Liver (tissue), 9 donors: ENCODE data around the gene ETS2. TPM values are rescaled to one million over a fixed set of nuclear protein-coding genes. Genes with fewer than 3 reads are reported as not detected.

Experiments
- DNase-seq: peaks from one replicate; pipeline ENCODE4 v3.0.0-alpha.2; 2017; ENCODE audit warnings: low spot score
- H3K27ac ChIP-seq, 2 donors: one replicate each; pipeline ENCODE4 v1.7.0; 2013; ENCODE audit warnings: inconsistent platforms in 2 of 2, low read length in 2 of 2, control low read depth in 1 of 2, low read depth in 1 of 2, mild to moderate bottlenecking in 1 of 2
- H3K27me3 ChIP-seq, 4 donors: one replicate each; pipeline versions ENCODE4 v1.6.1 to v1.7.0; 2013; ENCODE audit warnings: low read length in 3 of 4, inconsistent platforms in 1 of 4, mild to moderate bottlenecking in 1 of 4, moderate library complexity in 1 of 4; ENCODE audit not compliant: control insufficient read depth in 4 of 4, insufficient read depth in 4 of 4
- H3K36me3 ChIP-seq, 4 donors: one replicate each; pipeline versions ENCODE4 v1.6.1 to v1.7.0; 2013; ENCODE audit warnings: low read length in 3 of 4, mild to moderate bottlenecking in 3 of 4, low read depth in 1 of 4, moderate library complexity in 1 of 4; ENCODE audit not compliant: control insufficient read depth in 4 of 4, insufficient read depth in 3 of 4
- H3K4me1 ChIP-seq, 4 donors: one replicate each; pipeline versions ENCODE4 v1.6.1 to v1.7.0; 2013; ENCODE audit warnings: low read length in 3 of 4, mild to moderate bottlenecking in 3 of 4, moderate library complexity in 1 of 4; ENCODE audit not compliant: control insufficient read depth in 4 of 4, insufficient read depth in 4 of 4
- H3K4me3 ChIP-seq, 3 donors: one replicate each; pipeline versions ENCODE4 v1.6.1 to v1.7.0; 2013; ENCODE audit warnings: low read length in 3 of 3, control low read depth in 1 of 3, low read depth in 1 of 3, mild to moderate bottlenecking in 1 of 3
- H3K9ac ChIP-seq, 2 donors: one replicate each; pipeline ENCODE4 v1.7.0; 2013; ENCODE audit warnings: low read length in 2 of 2, mild to moderate bottlenecking in 2 of 2, moderate library complexity in 2 of 2, control low read depth in 1 of 2, low read depth in 1 of 2
- H3K9me3 ChIP-seq, 4 donors: one replicate each; pipeline versions ENCODE4 v1.6.1 to v1.7.0; 2013; ENCODE audit warnings: low read length in 3 of 4; ENCODE audit not compliant: control insufficient read depth in 4 of 4
- ATF3 ChIP-seq: IDR thresholded peaks from 2 replicates; pipeline ENCODE4 v1.6.1; 2016; ENCODE audit warnings: antibody characterized with exemption
- CTCF ChIP-seq: fragments of 150-350 bp; IDR thresholded peaks from 2 replicates; pipeline ENCODE4 v1.5.1; 2017; ENCODE audit warnings: improper control_type of control experiment, low read depth, low read length; ENCODE audit not compliant: missing input control
- EGR1 ChIP-seq, 2 donors: IDR thresholded peaks; 2 replicates each; pipeline ENCODE4 v1.6.1; 2016 to 2018; ENCODE audit warnings: antibody characterized with exemption in 2 of 2, low read depth in 2 of 2
- FOXA1 ChIP-seq: IDR thresholded peaks from 2 replicates; pipeline ENCODE4 v1.6.1; 2016; ENCODE audit warnings: antibody characterized with exemption
- FOXA2 ChIP-seq: IDR thresholded peaks from 2 replicates; pipeline ENCODE4 v1.6.1; 2016; ENCODE audit warnings: antibody characterized with exemption
- GABPA ChIP-seq, 2 donors: IDR thresholded peaks in 1 of 2; conservative IDR thresholded peaks in 1 of 2; 2 replicates each; pipeline ENCODE4 v1.6.1; 2016; ENCODE audit warnings: antibody characterized with exemption in 2 of 2, mild to moderate bottlenecking in 1 of 2, moderate library complexity in 1 of 2
- HNF4A ChIP-seq, 2 donors: conservative IDR thresholded peaks; 2 replicates each; pipeline ENCODE4 v1.6.1; 2016; ENCODE audit warnings: antibody characterized with exemption in 2 of 2, mild to moderate bottlenecking in 2 of 2
- HNF4G ChIP-seq: IDR thresholded peaks from 2 replicates; pipeline ENCODE4 v1.6.1; 2016; ENCODE audit warnings: antibody characterized with exemption
- JUND ChIP-seq, 2 donors: IDR thresholded peaks; 2 replicates each; pipeline ENCODE4 v1.6.1; 2016; ENCODE audit warnings: antibody characterized with exemption in 2 of 2
- MAX ChIP-seq: IDR thresholded peaks from 2 replicates; pipeline ENCODE4 v1.6.1; 2016; ENCODE audit warnings: antibody characterized with exemption
- NR2F2 ChIP-seq: IDR thresholded peaks from 2 replicates; pipeline ENCODE4 v1.6.1; 2016; ENCODE audit warnings: antibody characterized with exemption
- RAD21 ChIP-seq, 2 donors: IDR thresholded peaks; 2 replicates each; pipeline ENCODE4 v1.6.1; 2016; ENCODE audit warnings: antibody characterized with exemption in 2 of 2, mild to moderate bottlenecking in 2 of 2
- REST ChIP-seq: IDR thresholded peaks from 2 replicates; pipeline ENCODE4 v1.6.1; 2016; ENCODE audit warnings: antibody characterized with exemption, mild to moderate bottlenecking
- RXRA ChIP-seq, 2 donors: IDR thresholded peaks; 2 replicates each; pipeline ENCODE4 v1.6.1; 2017 to 2018; ENCODE audit warnings: antibody characterized with exemption in 2 of 2, mild to moderate bottlenecking in 1 of 2
- SP1 ChIP-seq: IDR thresholded peaks from 2 replicates; pipeline ENCODE4 v1.6.1; 2018; ENCODE audit warnings: antibody characterized with exemption, mild to moderate bottlenecking
- TAF1 ChIP-seq: conservative IDR thresholded peaks from 2 replicates; pipeline ENCODE4 v1.6.1; 2016; ENCODE audit warnings: antibody characterized with exemption, mild to moderate bottlenecking
- YY1 ChIP-seq: IDR thresholded peaks from 2 replicates; pipeline ENCODE4 v1.6.1; 2016; ENCODE audit warnings: antibody characterized with exemption, mild to moderate bottlenecking
- ZBTB33 ChIP-seq: IDR thresholded peaks from 2 replicates; pipeline ENCODE4 v1.6.1; 2016; ENCODE audit warnings: antibody characterized with exemption
- WGBS: extraction: QIAGEN DNeasy Blood & Tissue Kit; methylation state at CpG from one replicate; pipeline ENCODE4 v1.1.7; 2013; 5-methylcytosine and 5-hydroxymethylcytosine counted together
- polyA plus RNA-seq, 2 donors: library from polyadenylated mRNA; stranded (reverse) in 1 of 2; unstranded in 1 of 2; fragments of 200-250 nt in 1 of 2; fragments of >200 nt in 1 of 2; fragmentation: Nextera tagmentation in 1 of 2; extraction: Ambion mirVana in 1 of 2; gene quantifications; one replicate each; pipeline versions ENCODE4 v1.2.1 to v1.2.3, GENCODE V29; 2013 to 2015
- total RNA-seq, 2 donors: library from RNA; depleted of rRNA; stranded (reverse); fragments of >200 nt; gene quantifications; one replicate each; pipeline ENCODE4 v1.2.3, GENCODE V29; 2014
- donor health status: healthy.
- donor health status: healthy.
- donor health status: healthy.
- donor health status: healthy.
- donor health status: healthy.

The ETS2 gene
- total and polyA plus RNA-seq, 4 donors = 20.2 to 90.7 (median 41.8) TPM

- WGBS = 73% methylated on average over 4 of the region's 4 CpGs
- TF ChIP-seq HNF4A (conservative IDR thresholded peaks at IDR 0.05) (no peak), EGR1 (IDR thresholded peaks at IDR 0.05; ENCODE audit: low read depth in 2 of 2) (no peak), YY1 (no peak), MAX (no peak), REST (no peak), CTCF (no peak), RAD21 (IDR thresholded peaks at IDR 0.05) (no peak), TAF1 (no peak), ZBTB33 (no peak), ATF3 (no peak), RXRA (IDR thresholded peaks at IDR 0.05) (no peak), FOXA2 (no peak), SP1 (no peak), JUND (IDR thresholded peaks at IDR 0.05) (no peak), HNF4G (no peak), GABPA (IDR thresholded peaks at IDR 0.05 in 1 of 2, conservative IDR thresholded peaks at IDR 0.05 in 1 of 2) (no peak), FOXA1 (no peak), NR2F2 (no peak)
- Histone ChIP-seq H3K27ac (no peak overlapping the region), H3K4me3 (no peak overlapping the region), H3K27me3 (no peaks in the 10 kb centered on the region), H3K36me3 (no peaks in the 10 kb centered on the region), H3K9ac (no peak overlapping the region), H3K9me3 (no peaks in the 10 kb centered on the region), H3K4me1 (peaks cover 0 to 2% (median 0%) of the 10 kb centered on the region in 4 donors)
- no peak for DNase-seq
Observed at GRCh38 chr21:38761531-38761930, 44.2 kb upstream of the ETS2 start.
